HG03521 (cell line): ENCODE measurements around the gene RGS14.
A peak's percentile ranks its signal among the peaks of the same experiment; 100 is the strongest.

Source experiments
- ATAC-seq: cut with Tn5 transposase; IDR thresholded peaks from one replicate; pipeline ENCODE4 v1.9.1; 2021; ENCODE audit warnings: mild to moderate bottlenecking, moderate library complexity; ENCODE audit not compliant: unreplicated experiment

Gene RGS14, protein sequence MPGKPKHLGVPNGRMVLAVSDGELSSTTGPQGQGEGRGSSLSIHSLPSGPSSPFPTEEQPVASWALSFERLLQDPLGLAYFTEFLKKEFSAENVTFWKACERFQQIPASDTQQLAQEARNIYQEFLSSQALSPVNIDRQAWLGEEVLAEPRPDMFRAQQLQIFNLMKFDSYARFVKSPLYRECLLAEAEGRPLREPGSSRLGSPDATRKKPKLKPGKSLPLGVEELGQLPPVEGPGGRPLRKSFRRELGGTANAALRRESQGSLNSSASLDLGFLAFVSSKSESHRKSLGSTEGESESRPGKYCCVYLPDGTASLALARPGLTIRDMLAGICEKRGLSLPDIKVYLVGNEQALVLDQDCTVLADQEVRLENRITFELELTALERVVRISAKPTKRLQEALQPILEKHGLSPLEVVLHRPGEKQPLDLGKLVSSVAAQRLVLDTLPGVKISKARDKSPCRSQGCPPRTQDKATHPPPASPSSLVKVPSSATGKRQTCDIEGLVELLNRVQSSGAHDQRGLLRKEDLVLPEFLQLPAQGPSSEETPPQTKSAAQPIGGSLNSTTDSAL

GRCh38 chr5:177357459-177358351 is at the start of gene RGS14:
Gene RGS14, plus strand, starts transcription at chr5:177357924. Its CDS starts 101 bp downstream, at chr5:177358025.
- peak; percentile 91 for ATAC-seq

GRCh38 chr5:177308740-177309139 is 49.0 kb upstream of the RGS14 start:
- ATAC-seq: no peak

GRCh38 chr5:177309351-177310191 is 48.2 kb upstream of the RGS14 start:
- no peak for ATAC-seq

DNA sequence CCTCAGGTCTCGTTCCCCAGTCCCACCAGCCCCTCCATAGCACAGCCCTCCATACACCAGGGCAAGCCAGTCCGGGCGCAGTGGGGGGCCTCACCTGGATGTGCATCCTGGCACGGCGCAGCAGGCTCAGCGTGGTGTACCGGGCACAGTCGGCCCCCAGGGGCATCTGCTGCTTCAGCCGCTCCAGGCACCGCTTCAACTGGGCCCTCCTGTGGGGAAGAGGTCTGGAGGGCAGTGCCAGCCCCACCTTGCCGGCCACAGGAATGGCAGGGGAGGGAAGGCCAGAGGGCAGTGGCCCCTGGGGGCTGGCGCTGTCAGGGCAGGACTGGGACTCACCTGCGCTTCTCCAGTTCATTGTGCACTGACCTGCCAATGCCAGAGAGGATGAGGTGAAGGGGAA is 47.4 kb upstream of the RGS14 start:
- no peak for ATAC-seq

GRCh38 chr5:177310757-177311391 is 46.9 kb upstream of the RGS14 start:
- no peak for ATAC-seq

- ATAC-seq: no peak
Observed at GRCh38 chr5:177311392-177311722, 46.4 kb upstream of the RGS14 start.

GRCh38 chr5:177311723-177312648 is 45.7 kb upstream of the RGS14 start, which contains the start of gene MXD3:
Gene MXD3, minus strand, starts transcription at chr5:177311898. Its CDS starts 68 bp downstream, at chr5:177311830.
- peak; percentile 78 for ATAC-seq

DNA sequence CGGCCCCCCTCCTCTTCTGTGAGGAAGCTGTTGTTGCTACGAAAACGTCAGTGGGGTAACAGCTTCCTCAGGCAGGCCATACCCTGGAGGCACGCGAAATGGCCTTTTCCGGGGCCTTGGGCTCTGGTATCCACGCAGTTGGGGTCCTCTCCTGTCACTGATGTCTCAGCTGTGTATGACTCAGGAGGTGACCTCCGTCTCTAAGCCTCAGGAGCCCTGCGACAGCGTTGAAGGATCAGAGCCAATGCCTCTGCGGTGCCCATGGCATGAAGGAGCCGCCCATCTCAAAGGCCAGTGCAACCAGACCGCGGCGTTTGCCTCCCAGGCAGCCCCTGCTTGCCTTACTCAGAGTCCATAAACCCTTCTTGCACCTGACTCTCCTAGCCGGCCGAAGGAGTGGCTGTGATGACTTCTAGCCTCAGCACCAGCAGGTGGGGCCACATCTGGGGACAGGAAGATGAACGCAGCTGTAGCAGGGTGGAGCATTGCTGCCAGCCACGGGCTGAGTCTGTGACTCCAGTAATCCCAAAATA is 45.0 kb upstream of the RGS14 start:
- ATAC-seq: peak; percentile 13

DNA sequence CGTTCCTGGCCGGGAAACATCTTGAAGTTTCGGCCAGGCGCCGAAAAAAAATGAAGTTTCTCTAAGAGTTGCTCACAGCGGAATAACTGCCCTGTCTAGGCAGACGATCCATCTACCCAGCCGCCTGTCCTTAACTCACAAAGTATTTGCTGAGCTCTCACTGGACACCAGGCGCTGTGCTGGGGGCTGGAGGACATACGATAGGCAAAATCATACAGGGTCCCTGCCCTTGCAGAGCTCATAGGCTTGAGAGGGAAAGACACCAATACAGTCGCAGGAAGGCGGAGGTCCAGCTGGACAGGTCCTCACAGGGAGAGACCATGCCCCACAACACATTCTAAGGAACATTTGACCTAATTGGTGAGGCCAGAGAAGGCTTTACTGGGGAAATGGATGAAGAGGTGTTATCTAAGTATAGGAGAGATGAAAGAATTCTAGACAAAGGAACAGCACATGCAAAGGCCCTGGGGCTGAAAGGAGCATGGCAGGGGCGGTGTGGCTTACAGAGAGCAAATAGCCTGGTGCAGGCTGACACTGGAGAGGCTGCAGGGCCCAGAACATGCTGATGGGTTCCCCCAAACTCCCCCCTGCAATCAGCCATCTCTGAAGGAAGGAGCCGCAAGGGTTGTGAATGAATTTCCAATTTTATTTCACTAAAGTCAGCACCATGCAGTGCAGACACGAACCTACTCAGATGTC is 44.0 kb upstream of the RGS14 start:
- no peak for ATAC-seq

GRCh38 chr5:177314376-177315342 is 43.1 kb upstream of the RGS14 start:
- no peak for ATAC-seq

DNA sequence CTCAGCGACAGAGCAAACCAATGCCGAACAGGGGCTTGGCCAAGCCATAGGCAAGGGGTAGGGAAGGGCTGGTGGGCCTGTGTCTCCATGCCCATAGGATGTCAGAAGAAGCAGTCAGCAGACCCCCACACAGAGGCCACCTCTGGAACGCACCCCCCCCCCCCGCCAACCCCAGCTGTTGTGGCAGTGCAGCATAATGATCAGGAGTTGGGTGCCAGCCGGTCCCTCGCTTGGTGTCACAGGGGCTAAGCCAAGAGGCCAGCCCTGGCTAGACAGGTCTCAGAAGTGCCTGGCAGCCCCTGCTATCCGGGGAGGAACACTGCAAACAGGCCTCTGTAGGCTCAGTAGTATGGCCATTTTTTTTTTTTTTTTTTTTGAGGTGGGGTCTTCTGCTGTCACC is 42.3 kb upstream of the RGS14 start:
- no peak for ATAC-seq

DNA sequence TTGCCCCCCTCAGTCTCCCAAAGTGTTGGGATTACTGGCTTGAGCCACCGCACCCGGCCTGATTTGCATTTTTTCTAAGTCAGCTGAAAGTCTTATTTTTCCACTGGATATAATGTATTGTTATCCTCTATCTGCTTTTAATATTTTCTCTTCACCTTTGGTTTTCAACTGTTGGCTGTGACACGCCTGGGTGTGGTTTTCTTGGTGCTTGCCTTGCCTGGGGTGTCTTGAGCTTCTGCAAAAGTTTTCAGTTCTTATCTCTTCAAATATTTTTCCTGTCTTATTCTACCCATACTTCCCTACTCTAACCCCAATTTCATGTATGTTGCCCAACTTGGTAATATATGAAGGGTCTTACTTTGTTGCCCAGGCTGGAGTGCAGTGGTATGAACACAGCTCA is 41.7 kb upstream of the RGS14 start:
- ATAC-seq: no peak

DNA sequence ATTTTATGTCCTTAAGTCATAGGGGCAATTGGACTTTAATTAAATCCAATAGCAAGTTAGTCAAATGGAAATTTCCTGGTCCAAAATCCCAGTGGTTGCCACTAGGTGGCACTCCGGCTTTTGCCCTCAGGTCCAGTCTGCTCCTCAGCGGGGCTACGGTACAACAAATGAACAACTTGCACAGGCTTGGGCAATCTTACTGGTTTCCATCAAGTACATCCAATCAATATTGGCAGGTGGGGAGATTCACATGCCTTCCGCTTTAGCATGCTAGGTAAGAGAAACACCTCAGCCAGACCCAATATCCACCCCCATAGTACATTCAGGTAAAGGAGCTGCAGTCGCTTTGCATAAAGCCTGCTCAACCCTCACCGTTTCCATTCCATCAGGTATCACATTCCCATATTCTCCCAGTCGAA is 39.8 kb upstream of the RGS14 start:
- no peak for ATAC-seq

DNA sequence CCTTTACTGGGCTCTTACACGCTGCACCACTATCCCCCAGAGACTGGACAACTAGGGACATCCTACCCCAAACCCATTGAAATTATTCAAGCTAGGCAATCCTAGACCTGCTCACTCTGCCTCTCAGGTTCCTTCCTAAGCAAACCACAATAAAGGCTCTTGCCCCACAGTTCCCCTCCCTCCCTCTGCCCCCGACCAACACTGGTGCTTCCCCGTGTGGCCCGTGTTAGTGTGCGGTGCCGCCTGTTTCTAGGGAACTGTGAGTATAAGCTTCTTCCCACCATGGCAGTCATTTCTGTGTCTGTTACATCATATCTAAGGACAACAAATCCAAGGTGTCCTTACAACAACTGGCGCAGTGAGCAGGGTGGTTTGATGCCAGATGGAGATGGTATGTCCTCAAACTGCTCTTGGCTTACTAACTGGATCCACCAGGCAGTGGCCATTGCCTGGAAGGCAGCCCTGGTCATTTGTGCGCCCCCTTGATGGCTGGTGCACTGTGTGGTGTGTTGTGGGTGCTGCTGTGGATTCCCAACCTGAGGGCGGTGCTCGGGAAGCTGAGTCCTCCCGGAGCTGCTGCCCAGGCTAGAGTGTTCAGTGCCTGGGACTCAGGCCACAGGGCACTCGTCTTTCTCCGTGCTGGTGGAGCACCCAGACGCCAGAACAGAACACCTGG is 37.7 kb upstream of the RGS14 start:
- ATAC-seq: no peak

DNA sequence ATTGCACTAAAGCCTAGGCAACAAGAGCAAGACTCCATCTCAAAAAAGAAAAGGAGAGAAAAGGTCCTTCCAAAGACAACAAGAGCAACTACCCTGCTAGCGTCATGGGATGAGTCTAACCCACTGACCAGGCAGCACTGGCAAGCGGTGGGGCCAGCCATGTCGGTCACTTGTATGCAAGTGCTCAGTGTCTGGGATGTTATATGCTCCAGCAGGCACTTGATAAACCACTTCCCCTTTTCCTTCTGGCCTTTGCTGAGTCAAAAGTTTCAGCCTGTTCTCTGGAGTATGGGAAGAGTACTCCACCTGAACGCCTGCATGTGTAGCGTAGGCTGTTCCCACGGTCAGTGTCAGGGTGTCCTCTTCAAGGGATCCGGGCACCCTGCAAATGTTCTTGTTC is 36.8 kb upstream of the RGS14 start:
- no peak for ATAC-seq

DNA sequence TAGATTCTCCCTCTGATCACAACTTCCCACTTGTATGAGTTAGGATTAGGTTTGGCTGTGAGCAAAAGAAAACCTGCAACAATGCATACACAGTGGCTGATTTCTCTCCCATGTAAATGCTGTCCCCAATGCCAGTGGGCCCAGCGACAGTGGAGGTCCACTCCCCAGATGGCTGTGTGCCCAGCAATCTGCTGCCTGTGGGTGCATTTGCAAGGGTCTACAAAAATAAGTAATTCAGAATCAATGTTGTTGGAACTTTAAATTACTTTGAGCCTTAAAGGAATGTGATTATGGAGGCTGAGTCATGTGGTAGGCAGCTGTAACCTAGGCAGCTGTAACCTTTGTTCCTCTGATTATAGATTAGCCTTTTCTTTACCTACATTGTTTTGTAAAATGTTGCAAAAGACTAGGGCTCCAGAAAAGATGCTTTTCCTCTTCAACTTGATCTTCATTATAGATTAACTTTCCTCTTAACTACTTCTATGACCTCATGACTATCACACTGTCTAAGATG is 31.8 kb upstream of the RGS14 start:
- no peak for ATAC-seq
